Ecto neural progenitor cell (in vitro differentiated cells): ENCODE results near the gene CDC5L.

Experiments
- DNase-seq: peaks from one replicate; pipeline ENCODE4 v3.0.0-alpha.2; 2018; ENCODE audit warnings: low spot score

The CDC5L gene

GRCh38 chr6:44373787-44374186 lies 13.7 kb upstream of the CDC5L start:
- DNase-seq = no peak

DNA sequence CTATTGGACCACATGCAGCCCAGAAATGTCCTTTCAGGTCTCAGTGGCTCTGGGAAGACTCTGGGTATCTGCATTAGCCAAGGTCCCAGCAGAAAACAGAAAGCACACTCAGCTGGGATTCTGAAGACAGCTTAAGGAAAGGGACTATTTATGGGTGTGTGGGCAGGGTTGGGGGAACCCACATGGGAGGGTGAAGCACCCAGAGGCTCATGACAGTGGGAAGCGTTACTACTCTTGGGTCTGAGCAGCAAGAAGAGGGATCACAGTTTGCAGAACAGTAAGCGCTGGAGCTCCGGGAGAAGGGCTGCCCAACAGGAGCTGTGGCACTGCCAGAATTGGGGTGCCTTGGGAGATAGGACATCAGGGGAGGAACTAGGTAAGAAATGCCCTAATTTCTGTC lies 12.4 kb upstream of the CDC5L start:
- no peak for DNase-seq

DNA sequence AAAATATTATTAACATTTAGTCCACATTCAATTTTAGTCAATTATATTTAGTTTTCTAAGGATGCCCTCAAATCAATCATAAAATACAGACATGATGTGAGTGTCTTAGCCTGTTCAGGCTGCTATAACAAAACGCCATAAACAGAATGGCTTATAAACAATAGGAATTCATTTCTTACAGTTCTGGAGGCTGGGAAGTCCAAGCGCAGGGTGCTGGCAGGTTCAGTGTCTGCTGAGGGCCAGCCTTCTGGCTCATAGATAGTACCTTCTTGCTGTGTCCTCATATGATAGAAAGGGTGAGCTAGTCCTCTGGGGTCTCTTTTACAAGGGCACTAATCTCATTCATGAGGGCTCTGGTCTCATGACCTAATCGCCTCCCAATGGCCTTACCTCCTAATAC lies 10.0 kb upstream of the CDC5L start:
- no peak for DNase-seq

GRCh38 chr6:44377971-44378370 lies 9.5 kb upstream of the CDC5L start:
- no peak for DNase-seq

- DNase-seq = no peak
Observed at GRCh38 chr6:44381739-44382138, 5.8 kb upstream of the CDC5L start.

DNA sequence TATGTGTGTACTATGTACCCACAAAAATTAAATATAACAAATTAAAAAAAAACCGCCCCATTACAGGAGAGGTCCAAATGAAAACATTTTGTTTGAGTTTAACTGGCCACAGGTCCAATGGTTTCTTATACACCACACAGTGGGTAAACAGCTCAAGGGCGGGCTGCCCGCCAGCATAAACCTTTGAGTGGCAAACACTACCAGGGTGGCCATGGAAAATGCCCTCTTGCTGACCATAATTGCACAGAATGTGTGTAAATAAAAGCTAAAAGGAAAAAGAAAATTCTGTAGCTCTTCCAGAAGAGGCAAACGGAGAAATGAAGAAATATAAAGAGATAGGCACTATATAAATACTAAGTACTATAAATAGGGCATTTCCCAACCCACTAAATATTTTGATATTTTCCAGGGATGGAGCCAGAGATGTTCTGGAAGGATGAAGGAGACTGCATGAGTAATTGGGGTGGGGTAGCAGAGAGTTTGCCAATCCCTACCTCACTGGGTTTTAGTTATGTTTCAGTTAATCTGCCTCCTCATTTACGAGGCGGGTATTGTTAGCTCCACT lies 1.1 kb upstream of the CDC5L start:
- DNase-seq = no peak

DNA sequence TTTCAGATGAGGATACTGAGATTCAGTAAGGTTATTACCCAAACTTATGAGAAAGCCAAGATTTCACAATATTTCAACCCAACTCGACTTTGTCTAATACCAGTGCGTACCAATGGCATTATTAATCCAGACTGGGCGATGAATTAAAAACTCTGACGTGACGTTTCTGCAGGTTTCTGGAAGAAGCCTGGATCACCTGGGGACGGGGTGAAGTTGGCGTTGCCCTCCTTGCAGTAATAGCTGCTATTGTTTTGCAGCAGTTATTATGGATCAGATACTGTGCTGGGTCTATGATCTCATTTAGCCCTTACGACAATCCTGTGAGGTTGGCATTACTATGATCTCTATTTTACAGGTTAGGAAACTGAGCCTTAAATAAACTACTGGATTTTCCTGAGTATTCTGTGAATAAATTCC lies 569 bp upstream of the CDC5L start:
- no peak for DNase-seq

- DNase-seq = no peak
Observed at GRCh38 chr6:44388135-44388487, 605 bp downstream of the CDC5L start.

- DNase-seq = no peak
Observed at GRCh38 chr6:44388887-44389286, 1.4 kb downstream of the CDC5L start.

GRCh38 chr6:44390158-44390683 lies 2.7 kb downstream of the CDC5L start:
- DNase-seq = no peak

DNA sequence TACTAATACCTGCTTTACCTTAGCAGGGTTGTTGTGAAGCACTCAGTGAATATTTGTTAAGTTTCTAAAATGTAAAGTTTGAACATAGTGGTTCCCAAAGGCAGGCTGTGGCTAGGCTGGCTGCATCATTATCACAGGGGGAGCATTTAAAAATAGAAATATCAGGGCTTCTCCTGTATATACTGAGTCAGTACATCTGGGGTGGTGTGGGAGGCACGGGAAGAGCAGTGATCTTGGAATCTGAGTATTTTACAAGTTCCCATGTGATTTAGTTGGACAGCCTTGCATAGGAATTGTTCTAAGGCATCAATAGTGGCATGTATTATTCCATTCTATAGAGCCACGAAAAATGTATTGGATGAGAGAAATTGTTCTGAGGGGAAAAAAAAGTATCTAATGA lies 8.0 kb downstream of the CDC5L start:
- no peak for DNase-seq

DNA sequence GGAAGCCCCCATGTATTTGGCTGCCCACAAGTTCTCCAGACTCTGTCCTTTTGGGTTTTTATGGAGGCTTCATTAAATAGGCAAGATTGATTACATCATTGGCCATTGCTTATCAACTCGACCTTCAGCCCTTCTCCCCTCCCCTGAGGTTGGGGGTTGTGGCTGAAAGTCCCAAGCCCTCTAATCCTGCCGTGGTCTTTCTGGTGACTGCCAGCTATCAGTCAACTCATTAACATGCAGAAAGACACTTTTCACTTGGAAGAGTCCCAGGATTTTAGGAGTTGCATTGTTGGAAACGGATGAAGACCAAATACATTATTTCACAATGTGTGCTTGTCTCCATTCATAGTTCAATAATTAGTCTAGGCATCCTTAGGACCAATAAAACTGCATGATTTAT lies 9.5 kb downstream of the CDC5L start:
- DNase-seq = no peak

- DNase-seq = no peak
Observed at GRCh38 chr6:44397424-44398164, 10.1 kb downstream of the CDC5L start.

DNA sequence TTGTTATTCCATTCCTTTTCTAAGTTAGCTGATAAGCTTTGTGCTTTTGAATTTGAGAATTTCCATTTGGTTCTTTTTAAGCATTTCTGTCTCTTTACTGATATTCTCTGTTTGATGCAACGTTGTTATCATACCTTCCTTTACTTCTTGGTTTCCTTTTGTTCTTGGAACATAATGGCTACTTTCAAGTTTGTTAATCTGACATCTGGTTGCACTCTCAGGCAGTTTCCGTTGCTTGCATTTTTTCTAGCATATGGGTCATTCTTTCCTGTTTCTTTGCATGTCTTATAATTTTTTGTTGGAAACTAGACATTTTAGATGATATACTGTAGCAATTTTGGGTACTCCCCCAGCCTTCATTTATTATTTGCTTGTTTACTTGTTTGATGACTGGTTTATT lies 12.5 kb downstream of the CDC5L start:
- DNase-seq = no peak

DNA sequence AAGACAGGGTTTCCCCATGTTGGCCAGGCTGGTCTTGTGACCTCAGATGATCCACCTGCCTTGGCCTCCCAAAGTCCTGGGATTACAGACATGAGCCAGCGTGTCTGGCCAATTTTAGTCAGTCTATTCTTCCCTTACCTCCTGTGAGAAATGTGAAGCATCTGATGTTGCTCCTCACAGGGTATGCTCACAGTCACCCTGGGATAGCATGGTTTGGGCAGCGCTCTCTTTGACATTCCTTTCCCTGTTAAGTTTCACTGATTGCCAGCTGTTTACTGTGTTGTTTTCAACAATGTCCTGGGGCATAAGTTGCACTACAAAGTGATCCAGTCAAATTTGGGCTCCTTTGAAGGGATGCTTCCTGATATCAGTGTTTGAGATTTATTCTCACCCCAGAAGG lies 13.1 kb downstream of the CDC5L start:
- DNase-seq = no peak

DNA sequence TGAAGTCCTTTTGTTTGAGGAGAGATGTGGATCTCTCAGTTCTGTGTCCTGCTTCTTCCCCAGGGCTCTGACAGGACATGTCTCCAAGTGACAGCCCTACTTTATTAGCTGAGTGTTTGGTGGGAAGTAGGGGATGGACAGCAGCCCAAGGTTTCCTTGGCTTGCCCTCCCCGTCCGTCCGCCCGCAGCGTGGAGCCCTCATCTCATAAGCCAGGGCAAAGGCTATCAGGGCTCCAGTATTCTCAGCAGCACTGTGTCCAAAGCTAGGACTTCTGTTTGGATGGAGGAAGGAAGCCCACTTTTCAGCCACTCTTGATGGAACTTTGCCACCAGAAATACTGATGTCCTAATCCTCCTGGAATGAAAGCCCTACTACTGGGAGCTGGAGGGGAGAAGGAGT lies 13.6 kb downstream of the CDC5L start:
- DNase-seq = no peak

- no peak for DNase-seq
Observed at GRCh38 chr6:44404022-44404714, 16.7 kb downstream of the CDC5L start.

GRCh38 chr6:44404715-44405099 lies 17.2 kb downstream of the CDC5L start:
- no peak for DNase-seq

- no peak for DNase-seq
Observed at GRCh38 chr6:44407951-44408670, 20.6 kb downstream of the CDC5L start.

GRCh38 chr6:44409207-44409794 lies 21.8 kb downstream of the CDC5L start:
- no peak for DNase-seq

GRCh38 chr6:44410363-44410762 lies 22.9 kb downstream of the CDC5L start:
- DNase-seq = no peak

DNA sequence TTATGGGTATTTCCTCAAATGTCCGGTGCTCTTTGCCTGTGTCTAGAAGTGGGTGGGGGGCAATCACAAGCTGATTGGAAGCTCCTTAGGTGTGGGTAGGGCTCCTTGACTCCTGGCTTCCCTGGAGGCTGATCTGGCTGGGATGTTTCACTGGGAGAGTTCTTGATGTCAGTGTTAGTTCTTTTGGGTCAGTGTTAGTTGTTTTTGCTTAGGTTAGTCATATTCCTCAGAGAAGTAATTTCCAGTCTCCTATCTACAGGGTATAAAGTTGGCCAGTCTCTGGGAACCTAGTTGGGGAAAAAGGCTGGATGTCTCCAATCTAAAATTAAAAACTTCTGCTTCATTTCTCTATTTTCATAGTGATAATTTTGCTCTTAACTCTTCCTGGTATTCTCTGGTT lies 23.6 kb downstream of the CDC5L start:
- DNase-seq = no peak
